Left ventricle myocardium superior (tissue), 1 donor: ENCODE data around the gene ENTPD6. TPM values are rescaled to one million over a fixed set of nuclear protein-coding genes. Genes with fewer than 3 reads are reported as not detected.
"Not testable (repeated sequence)": the region's sequence is repeated elsewhere in the genome, so short reads cannot be mapped to it uniquely, and the experiment has no call there.

Experiments used
- ATAC-seq: fragments of 200-7000 bp; cut with Tn5 transposase; one replicate; pipeline ENCODE4 v1.9.1; 2020; ENCODE audit warnings: mild to moderate bottlenecking, moderate library complexity
- DNase-seq: peaks from one replicate; pipeline ENCODE4 v3.0.0-alpha.2; 2020
- intact Hi-C: fragments of 100-400 bp; cut with micrococcal nuclease; formaldehyde crosslinking; loops from one replicate; pipeline ENCODE4 v1.11.0; 2022
- total RNA-seq: library from RNA; stranded (reverse); fragmentation: NEBNext Ultra II Directional; extraction: Animal tissue kit (Norgen Biotek cat#: 25700); gene quantifications from one replicate; pipeline ENCODE4 v1.2.1, GENCODE V29; 2021
- donor health status: DM: no; HTN: yes; CAD: no; lungs with severe emphysema.

The ENTPD6 gene
- total RNA-seq, 1 donor from 2014 or later, result 130 TPM

- ATAC-seq (peak; percentile 42), DNase-seq (peak; percentile 73)
- intact Hi-C loops, result no loop called here
Measured at GRCh38 chr20:25233016-25233772, 37.7 kb downstream of the ENTPD6 start.

- intact Hi-C loops, DNase-seq, ATAC-seq: not testable (repeated sequence)
Measured at GRCh38 chr20:25234009-25234849, 38.7 kb downstream of the ENTPD6 start.

GRCh38 chr20:25236450-25237304 is 41.2 kb downstream of the ENTPD6 start:
- ATAC-seq (no peak), DNase-seq (no peak)
- intact Hi-C loops, result no loop called here

GRCh38 chr20:25237610-25238318 is 42.3 kb downstream of the ENTPD6 start:
- intact Hi-C loops, result no loop called here
- DNase-seq, result no peak
- peak; percentile 90 for ATAC-seq

- ATAC-seq (no peak), DNase-seq (no peak)
Measured at GRCh38 chr20:25238319-25239037, 43.0 kb downstream of the ENTPD6 start.

GRCh38 chr20:25239387-25240370 is 44.2 kb downstream of the ENTPD6 start:
- intact Hi-C loops, result no loop called here
- DNase-seq (no peak), ATAC-seq (no peak)

More at GRCh38 chr20:25238319-25239037, 43.0 kb downstream of the ENTPD6 start:
- intact Hi-C loops, result no loop called here

DNA sequence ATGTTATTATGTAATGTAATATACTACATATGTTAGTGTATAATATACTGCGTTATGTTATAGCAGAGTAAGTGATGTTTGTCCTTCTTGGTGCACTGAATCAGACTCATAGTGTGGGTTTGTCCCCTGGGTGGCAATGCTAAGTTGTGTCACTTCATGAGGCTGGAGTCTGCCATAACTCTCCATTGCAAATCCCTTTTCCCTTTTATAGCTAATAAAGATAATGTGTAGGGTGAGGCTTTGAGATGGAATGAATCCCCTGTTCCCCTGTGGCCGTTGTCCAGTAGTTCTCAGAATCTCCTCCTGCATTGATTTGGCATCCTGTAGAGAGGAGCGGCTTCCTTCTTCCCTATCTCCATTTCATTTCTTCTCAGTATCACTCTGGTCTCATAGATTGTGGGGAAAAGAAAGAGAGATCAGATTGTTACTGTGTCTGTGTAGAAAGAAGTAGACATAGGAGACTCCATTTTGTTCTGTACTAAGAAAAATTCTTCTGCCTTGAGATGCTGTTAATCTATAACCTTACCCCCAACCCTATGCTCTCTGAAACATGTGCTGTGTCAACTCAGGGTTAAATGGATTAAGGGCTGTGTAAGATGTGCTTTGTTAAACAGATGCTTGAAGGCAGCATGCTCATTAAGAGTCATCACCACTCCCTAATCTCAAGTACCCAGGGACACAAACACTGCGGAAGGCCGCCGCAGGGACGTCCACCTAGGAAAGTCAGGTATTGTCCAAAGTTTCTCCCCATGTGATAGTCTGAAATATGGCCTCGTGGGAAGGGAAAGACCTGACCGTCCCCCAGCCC is 45.5 kb downstream of the ENTPD6 start:
- intact Hi-C loops, ATAC-seq, DNase-seq: not testable (repeated sequence)

GRCh38 chr20:25241659-25241955 is 46.1 kb downstream of the ENTPD6 start:
- ATAC-seq, DNase-seq, intact Hi-C loops: not testable (repeated sequence)

DNA sequence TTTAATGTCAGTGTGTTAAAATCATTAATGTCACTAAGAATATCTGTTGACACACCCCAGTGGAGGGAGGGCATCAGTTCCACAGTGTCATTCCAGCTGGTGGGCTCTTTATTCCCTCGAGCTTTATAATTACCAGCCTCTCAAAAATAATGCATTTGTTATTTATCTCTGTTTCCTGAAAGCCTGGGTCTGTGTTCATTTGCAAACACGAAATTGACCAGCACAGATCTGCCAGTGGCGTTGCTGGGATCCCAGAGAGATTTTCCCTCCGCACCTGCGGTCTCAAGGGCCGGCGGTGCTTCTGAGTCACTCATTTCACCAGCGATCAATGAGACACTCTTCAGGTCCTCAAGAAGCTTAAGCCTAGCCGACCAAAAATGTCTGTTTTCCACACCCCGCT is 46.7 kb downstream of the ENTPD6 start:
- DNase-seq (no peak), ATAC-seq (no peak)
- intact Hi-C loops, result no loop called here

GRCh38 chr20:25243416-25243979 is 48.0 kb downstream of the ENTPD6 start:
- ATAC-seq, result no peak
- DNase-seq, result no peak
- intact Hi-C loops, result no loop called here

DNA sequence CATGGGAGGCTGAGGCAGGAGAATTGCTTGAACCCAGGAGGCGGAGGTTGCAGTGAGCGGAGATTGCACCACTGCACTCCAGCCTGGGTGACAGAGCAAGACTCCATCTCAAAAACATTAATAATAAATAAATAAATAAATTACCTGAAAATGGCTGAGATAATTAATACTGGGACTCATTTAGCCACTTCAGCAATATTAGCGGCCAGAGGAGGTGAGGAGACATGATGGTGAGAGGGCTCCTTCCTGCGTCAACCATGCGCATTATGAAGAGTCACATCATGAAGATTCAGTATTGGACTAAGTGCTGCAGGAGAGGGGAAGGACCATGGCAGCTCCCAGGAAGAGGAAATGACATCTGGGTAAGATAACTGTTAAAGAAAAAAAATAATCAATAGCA is 49.5 kb downstream of the ENTPD6 start:
- intact Hi-C loops, result no loop called here
- DNase-seq, result no peak
- no peak for ATAC-seq

DNA sequence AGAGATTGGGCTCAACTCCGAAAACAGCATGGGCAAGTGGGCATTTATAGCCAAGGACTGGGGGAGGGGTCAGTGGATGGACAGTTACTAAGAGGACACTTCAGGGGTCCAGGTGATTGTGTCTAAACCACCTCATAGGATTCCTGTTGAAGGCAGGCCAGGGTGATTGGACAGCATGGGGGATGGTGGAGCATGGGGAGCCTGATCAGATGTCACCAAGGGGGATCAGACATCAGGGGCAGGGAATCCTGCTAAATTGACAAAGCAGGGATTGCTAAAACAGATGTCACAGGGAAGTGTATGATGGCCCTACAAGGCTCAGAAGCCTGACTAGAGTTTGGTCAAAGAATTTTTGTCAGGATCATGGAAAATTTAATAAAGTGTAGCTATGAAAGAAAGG is 49.9 kb downstream of the ENTPD6 start:
- intact Hi-C loops, result no loop called here
- ATAC-seq, result no peak
- no peak for DNase-seq

- intact Hi-C loops, result no loop called here
- DNase-seq (no peak), ATAC-seq (no peak)
Measured at GRCh38 chr20:25246182-25246999, 50.9 kb downstream of the ENTPD6 start.

DNA sequence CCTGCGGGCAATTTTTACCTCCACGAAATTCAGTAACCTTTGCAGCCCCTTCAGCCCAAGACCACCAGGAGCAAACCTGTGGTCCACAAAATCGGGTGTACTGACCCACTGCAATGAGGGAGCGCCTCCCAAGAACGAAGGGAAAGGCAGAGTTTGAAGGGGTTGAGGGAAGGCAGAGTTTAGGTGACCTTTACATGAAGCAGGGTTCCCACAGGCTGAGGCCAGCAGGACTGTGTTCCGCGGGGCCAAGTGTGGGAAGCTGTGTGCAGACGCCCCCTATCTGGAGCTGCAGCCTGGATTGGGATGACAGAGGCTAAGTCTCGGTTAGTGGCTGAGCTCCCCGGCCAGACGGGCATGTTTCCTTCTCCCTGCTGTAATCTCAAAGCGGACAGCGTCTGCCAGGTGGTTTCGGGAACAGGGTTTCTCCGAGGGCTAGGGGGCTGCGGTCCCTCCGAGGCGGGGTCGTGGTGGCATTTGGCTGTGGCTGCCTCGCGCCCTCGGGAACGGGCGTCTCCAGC is 51.5 kb downstream of the ENTPD6 start:
- intact Hi-C loops, result no loop called here
- DNase-seq (peak; percentile 84), ATAC-seq (peak; percentile 83)

DNA sequence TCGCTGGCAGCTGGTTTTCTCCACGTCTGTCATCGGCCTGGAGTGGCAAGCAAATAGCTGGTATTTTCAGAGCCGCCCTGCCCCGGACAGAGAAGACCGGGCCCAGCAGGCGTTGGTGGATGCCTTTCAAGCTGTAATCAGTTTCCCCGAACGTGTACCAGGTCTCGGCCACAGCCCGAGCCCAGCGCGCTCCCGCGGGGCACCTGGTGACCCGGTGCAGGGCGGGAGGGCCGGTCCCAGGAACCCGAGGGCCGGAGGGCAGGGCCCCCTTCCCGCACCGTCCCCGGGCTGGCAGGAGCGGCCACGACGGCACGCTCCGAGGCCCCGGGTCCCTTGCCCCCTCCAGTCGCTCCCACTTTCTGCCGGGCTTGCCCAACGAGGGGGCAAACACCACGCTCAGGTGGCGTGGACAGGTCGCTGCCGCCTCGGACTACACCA is 52.0 kb downstream of the ENTPD6 start:
- ATAC-seq (peak; percentile 63), DNase-seq (peak; percentile 82)
- intact Hi-C loops, result no loop called here
